H1 (cell line): ENCODE measurements around the gene FAM50A.

ENCODE experiments used
- CTCF ChIP-seq, 3 experiments: IDR thresholded peaks; 1 replicate in 2 of 3; 2 replicates in 1 of 3; pipeline versions ENCODE4 v1.5.1 to v1.6.1; 2011; ENCODE audit warnings: low read length in 3 of 3, mild to moderate bottlenecking in 3 of 3, inconsistent platforms in 2 of 3, low read depth in 1 of 3, moderate library complexity in 1 of 3; ENCODE audit not compliant: insufficient read depth in 1 of 3; ENCODE audit errors: control extremely low read depth in 1 of 3
- SRF ChIP-seq: IDR thresholded peaks from 2 replicates; pipeline ENCODE4 v1.6.1; 2011; ENCODE audit warnings: mild to moderate bottlenecking, low read depth, low read length, moderate library complexity
- TAF1 ChIP-seq: IDR thresholded peaks from 2 replicates; pipeline ENCODE4 v1.6.1; 2011; ENCODE audit warnings: mild to moderate bottlenecking, low read depth, low read length

- TF ChIP-seq TAF1: no peak
- no peak for TF ChIP-seq CTCF (IDR thresholded peaks at IDR 0.05; ENCODE audit: control extremely low read depth in 1 of 3, insufficient read depth in 1 of 3, low read depth in 1 of 3, low read length in 3 of 3)
- no peak for TF ChIP-seq SRF
Observed at GRCh38 chrX:154430479-154430878, 13.5 kb upstream of the FAM50A start.
